Breast epithelium (tissue), 3 donors: ENCODE measurements around the gene EPO.

ENCODE experiments used
- CTCF ChIP-seq, 3 donors: fragments of 450-650 bp; IDR thresholded peaks; one replicate each; pipeline ENCODE4 v1.5.1; 2016 to 2017; ENCODE audit warnings: antibody characterized with exemption in 3 of 3, mild to moderate bottlenecking in 3 of 3, moderate library complexity in 3 of 3
- POLR2A ChIP-seq: fragments of 450-650 bp; IDR thresholded peaks from one replicate; pipeline ENCODE4 v1.6.1; 2016; ENCODE audit warnings: antibody characterized with exemption, mild to moderate bottlenecking, moderate library complexity

- TF ChIP-seq CTCF (IDR thresholded peaks at IDR 0.05), result no peak
- no peak for TF ChIP-seq POLR2A
Measured at GRCh38 chr7:100764841-100765240, 44.6 kb downstream of the EPO start.
